Measurements from ENCODE around the gene CLDN34. TPM values are rescaled to one million over a fixed set of nuclear protein-coding genes. Genes with fewer than 3 reads are reported as not detected.

The CLDN34 gene, protein sequence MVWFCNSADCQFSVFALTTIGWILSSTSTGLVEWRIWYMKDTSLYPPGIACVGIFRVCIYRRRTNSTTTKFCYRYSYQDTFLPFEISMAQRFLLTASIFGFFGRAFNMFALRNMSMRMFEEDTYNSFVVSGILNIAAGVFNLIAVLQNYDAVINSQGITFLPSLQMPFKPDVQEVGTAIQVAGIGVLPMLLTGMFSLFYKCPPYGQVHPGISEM
- total RNA-seq (2014; rRNA removed; shearing (Covaris generic)): not detected in 2 replicates

DNA sequence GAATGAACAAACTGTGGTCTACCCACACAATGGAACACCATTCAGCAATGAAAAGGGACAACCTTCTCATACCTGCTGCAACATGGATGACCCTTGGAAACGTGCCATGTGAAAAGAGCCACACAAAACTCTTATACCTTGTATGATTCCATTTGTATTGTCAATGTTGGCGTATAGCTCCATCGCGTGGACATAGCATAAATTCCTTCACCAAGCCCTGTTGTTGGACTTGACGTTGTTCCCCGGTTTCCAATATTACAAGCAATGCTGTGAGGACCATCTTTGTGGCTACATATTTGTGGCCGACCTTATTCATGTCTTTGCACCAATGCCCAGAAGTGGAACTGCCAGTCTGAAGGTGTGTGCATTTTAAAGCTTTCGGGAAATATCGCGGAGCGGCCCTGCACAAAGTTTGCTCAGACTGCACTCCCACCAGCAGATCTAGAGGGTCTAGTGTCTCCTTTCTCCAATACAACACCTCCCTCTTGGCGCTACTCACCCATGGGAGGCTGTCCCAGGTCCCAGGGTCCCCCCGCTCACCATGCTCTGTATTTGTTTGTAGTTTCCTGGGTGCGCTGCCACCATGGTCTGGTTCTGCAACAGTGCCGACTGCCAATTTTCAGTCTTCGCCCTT, at the start of gene CLDN34:
TSS of gene CLDN34 (plus strand) at position 584 of the 634 bp plus-strand sequence. CDS start at position 584, 0 bp downstream.
- DNase-seq (ENCODE audit: low spot score): no peak

GRCh38 chrX:9917861-9918260, 49.3 kb upstream of the CLDN34 start:
- no peak for DNase-seq (ENCODE audit: low spot score)

DNA sequence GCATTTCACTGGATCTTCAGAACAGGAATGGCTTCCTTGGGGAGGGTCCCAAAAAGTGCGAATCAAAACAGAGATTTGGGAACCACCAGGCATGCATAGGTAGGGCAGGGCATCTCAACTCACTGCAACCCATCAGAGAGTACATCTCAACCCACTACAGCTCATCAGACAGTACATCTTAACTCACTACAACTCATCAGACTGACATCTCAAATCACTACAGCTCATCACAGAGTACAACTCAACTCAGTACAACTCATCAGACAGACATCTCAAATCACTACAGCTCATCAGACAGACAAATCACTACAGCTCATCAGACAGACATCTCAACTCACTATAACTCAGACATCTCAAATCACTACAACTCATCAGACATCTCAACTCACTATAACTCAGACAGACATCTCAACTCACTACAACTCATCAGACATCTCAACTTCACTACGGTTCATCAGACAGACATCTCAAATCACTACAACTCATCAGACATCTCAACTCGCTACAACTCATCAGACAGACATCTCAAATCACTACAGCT, 47.5 kb upstream of the CLDN34 start:
- DNase-seq (ENCODE audit: low spot score): no peak

DNA sequence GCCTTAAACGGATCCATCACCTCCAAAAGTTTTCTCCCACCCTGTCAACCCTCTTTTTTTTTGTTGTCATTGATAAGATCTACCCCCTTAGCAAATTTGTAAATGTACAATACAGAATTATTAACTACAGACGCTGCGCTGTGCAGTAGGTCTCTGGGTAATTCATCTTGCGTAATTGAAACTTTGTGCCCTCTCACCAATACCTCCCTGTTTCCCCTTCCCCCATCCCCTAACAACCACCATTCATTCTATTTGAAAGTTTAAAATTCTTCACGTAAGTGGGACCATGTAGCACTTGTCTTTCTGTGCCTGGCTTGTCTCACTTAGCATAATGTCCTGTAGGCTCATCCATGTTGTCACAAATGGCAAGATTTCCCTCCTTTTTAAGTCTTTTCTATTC, 45.8 kb upstream of the CLDN34 start:
- DNase-seq (ENCODE audit: low spot score): no peak

DNA sequence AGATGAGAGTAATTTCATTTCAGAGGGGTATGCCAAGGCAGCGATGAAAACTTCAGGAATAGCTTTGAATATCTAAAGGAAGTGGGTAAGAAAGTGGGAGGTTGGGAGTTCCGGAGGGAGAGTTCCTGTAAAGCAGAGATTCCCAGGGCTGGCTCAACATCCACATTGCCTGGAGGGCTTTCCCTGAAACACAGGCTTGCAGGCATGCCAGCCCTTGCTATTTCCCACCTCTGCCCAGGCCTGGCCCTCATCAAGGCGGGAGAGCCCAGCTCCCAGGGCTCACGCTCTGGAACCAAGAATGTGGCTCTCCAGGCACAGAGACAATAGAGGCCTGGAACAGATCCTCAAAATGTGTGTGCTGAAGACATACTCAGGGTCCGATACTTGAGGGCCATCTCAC, 43.8 kb upstream of the CLDN34 start:
- DNase-seq (ENCODE audit: low spot score): no peak

DNA sequence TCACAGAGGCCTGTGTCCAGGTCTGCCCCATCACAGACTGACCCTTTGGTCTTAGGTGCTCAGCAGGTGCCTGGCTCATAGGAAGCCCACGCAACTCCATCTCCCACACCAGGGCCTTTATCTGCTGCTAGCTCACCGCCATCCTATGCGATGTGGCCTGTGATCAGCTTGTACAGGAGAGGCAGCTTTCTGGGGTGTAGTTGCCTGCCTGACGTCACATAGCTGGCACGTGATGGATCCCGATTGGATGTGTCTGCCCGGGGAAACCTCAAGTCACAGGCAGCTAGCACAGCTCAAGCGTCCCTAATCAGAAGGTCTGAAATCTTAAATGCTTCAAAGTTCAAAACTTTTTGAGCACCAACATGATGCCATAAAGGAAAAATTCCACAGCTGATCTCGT, 41.2 kb upstream of the CLDN34 start:
- no peak for DNase-seq (ENCODE audit: low spot score)

- no peak for DNase-seq (ENCODE audit: low spot score)
Observed at GRCh38 chrX:9927698-9928482, 39.3 kb upstream of the CLDN34 start.

GRCh38 chrX:9935436-9935835, 31.7 kb upstream of the CLDN34 start:
- DNase-seq (ENCODE audit: low spot score): no peak

- no peak for DNase-seq (ENCODE audit: low spot score)
Observed at GRCh38 chrX:9937761-9938160, 29.4 kb upstream of the CLDN34 start.

GRCh38 chrX:9938516-9938915, 28.6 kb upstream of the CLDN34 start:
- no peak for DNase-seq (ENCODE audit: low spot score)

DNA sequence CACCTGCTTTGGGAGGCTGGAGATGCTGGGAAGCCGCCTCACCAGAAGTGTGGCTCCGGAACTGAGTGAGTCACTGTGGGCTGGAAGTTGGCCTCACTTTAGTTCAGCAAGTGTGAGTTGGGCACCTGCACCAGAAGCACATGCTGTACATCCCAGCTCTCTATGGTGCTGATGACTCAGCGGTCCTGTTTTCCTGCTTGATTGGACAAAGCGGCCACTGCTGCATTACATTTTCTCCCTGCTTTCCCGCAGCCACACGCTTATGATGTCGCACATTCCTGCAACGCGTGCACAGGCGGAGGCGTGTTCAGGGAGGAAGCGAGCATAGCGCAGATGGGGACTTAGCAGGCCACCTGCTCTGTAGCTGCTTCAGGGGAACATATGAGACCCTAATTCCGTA, 26.7 kb upstream of the CLDN34 start:
- DNase-seq (ENCODE audit: low spot score): peak; percentile 68

DNA sequence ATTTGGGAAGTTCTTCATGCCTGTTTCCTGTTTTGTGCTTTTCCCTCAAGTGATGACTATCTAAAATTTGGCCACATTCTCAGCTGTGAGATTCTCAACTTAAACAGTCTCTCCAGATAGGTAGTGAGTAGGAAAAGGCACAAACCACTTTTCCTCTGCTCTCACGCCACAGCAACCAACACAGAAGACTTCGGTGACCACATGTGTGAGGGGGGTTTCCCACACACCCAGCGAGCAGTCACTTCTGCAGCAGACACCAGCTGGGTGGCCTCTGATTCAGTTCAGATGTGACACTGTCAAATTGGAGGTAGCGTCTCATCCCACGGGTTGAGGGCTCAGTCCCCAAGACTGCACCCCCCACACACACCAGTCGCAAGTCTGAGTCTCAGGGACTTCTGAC, 25.1 kb upstream of the CLDN34 start:
- DNase-seq (ENCODE audit: low spot score): no peak

GRCh38 chrX:9943420-9943819, 23.7 kb upstream of the CLDN34 start:
- no peak for DNase-seq (ENCODE audit: low spot score)

DNA sequence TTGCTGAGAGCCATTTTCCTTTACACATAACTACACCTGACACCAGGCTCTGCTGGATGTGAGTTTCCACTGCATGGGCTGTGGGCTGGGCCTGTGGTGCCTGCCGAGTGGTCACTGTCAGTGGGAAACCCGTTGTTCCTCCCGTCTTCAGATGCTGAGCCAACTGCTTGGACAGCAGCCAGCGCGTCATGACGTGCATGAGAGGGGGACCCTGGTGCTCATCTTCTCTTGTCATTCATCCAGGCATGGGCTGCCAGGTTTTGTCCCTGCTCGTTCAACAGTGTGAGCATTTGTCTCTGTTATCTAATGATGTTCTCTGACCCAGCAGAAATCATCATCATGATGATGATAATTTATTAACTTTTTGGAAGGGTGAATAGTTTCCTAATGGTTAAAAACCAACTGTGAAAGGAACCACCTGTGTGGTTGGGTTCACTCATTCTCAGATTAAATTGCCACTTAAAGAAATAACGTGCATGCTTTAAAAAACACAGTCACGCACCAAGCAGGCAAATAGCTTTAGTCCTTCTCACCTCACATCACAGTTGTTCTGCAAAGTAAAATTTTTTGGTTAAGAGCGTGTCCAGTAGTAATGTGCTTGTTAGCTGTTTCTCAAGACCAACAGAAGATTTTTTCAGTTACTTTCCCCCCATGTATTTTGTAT, 19.9 kb upstream of the CLDN34 start:
- DNase-seq (ENCODE audit: low spot score): no peak

GRCh38 chrX:9948406-9948805, 18.8 kb upstream of the CLDN34 start:
- DNase-seq (ENCODE audit: low spot score): no peak

DNA sequence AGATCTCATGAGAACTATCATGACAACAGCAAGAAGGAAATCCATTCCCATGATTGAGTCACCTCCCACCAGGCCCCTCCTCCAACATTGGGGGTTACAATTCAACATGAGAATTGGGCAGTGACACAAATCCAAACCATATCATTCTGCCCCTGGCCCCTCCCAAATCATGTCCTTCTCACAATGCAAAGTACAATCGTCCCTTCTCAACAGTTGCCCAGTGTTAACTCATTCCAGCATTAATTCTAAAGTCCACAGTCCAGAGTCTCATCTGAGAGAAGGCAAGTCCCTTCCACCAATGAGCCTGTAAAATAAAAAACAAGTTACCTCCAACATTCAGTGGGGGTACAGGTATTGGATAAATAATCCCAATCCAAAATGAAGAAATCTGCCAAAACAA, 14.9 kb upstream of the CLDN34 start:
- DNase-seq (ENCODE audit: low spot score): no peak

GRCh38 chrX:9953396-9953795, 13.8 kb upstream of the CLDN34 start:
- no peak for DNase-seq (ENCODE audit: low spot score)

GRCh38 chrX:9955506-9955905, 11.7 kb upstream of the CLDN34 start:
- no peak for DNase-seq (ENCODE audit: low spot score)

- DNase-seq (ENCODE audit: low spot score): no peak
Observed at GRCh38 chrX:9957743-9958142, 9.4 kb upstream of the CLDN34 start.

GRCh38 chrX:9958183-9958582, 9.0 kb upstream of the CLDN34 start:
- DNase-seq (ENCODE audit: low spot score): no peak

- DNase-seq (ENCODE audit: low spot score): no peak
Observed at GRCh38 chrX:9961750-9962149, 5.4 kb upstream of the CLDN34 start.

DNA sequence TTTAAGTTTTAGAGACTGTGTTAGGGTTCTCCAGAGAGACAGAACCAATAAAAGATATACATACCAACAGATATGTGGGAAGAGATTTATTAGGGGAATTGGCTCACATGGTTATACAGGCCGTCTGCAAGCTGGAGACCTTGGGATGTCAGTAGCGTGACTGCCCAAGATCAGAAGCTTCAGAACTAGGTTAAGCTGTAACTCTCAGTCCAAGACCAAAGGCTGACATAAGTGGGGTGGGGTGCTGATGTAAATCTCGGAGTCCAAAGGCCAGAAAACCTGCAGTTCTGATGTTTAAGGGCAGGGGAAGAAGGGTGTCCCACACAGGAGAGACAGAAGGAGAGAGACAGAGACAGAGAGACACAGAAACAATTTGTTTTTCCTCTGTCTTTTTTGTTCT, 10.5 kb downstream of the CLDN34 start:
- no peak for DNase-seq (ENCODE audit: low spot score)

Measured in H4 (cell line).